NCI-H1694 (cell line): ENCODE measurements around the gene DISP2.

Source experiments
- DNase-seq: peaks from one replicate; lab custom pipeline; 2025; lab: John Stamatoyannopoulos, UW

The DISP2 gene

GRCh38 chr15:40424483-40425115 is 66.6 kb downstream of the DISP2 start:
- DNase-seq: no peak

DNA sequence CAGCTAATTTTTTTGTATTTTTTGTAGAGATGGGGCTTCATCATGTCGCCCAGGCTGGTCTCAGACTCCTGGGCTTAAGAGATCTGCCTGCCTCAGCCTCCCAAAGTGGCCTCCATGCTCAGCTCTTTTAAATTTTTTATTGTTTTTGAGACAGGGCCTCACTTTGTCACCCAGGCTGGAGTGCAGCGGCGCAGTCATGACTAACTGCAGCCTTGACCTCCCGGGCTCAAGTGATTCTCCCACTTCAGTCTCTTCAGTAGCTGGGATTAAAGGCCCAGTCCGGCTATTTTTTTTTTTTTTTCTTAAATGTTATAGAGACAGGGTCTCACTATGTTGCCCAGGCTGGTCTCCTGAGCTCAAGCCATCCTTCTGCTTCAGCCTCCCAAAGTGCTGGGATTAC is 67.7 kb downstream of the DISP2 start:
- DNase-seq: no peak

DNA sequence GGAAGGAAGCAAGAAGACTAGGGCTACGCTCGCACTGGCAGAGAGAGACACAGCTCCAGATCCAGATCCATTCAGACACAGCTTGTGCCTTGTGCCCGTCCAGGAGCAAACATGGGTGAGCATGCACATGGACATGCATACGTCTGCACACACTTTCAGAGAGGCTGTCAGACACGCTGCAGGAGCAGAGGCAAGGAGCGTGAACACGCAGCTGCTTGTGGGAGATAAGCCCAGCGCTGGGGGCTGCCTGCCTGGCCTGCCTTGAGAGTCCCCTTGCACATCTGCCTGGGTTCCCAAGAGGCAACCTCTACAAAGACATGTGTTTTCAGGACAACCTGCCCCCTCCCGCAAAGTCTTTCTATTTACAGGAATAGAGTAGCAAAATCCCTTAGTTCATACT is 69.2 kb downstream of the DISP2 start:
- DNase-seq: no peak

DNA sequence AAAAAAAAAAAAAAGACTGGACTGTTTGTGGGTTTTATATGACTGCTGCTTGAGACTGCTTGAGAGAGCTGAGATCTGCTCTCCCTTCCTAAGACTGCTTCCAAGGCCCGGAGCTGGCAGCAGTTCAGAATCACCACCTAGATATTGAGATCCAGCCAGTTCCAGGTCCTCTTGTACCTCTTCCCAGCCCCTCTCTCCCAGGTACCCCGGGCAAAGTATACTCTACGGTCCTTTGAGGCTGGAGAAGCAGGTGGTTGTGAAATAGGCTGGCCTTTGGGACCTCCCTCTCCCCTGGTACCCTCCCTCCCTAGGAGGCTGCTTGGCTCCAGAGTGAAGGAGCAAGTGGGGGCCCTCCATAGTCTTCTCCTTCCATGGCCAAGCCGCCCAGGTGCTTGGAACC is 70.2 kb downstream of the DISP2 start:
- DNase-seq: no peak
